Measurements from ENCODE around the gene PSMA6. TPM values are rescaled to one million over a fixed set of nuclear protein-coding genes. Genes with fewer than 3 reads are reported as not detected.

The PSMA6 gene
- total and polyA plus RNA-seq, 2 of the 8 experiments (the other 6 are each of a cell fraction or from before 2014, with no cell fraction given), result 180 to 238 TPM

GRCh38 chr14:35295845-35296161, 3.6 kb downstream of the PSMA6 start:
- H3K4me3 ChIP-seq (ENCODE audit: extremely low read depth in 1 of 4, insufficient read depth in 2 of 4, low read depth in 3 of 4, low read length in 4 of 4), result no peak overlapping the region
- no peak overlapping the region for H3K9ac ChIP-seq (replicated peaks in 1 of 4; ENCODE audit: extremely low read depth in 1 of 4, low read depth in 3 of 4, low read length in 3 of 4)
- no peaks in the 10 kb centered on the region for H3K27me3 ChIP-seq (replicated peaks in 1 of 4; ENCODE audit: control insufficient read depth in 3 of 4, extremely low read depth in 1 of 4, insufficient read depth in 3 of 4, low read length in 3 of 4)
- no peak overlapping the region for H2AK5ac ChIP-seq (ENCODE audit: low read depth, low read length)
- TF ChIP-seq JUND (IDR thresholded peaks at IDR 0.05; ENCODE audit: low read length), result no peak
- TF ChIP-seq TAF1 (IDR thresholded peaks at IDR 0.05; ENCODE audit: low read depth, low read length), result no peak
- CTCF ChIA-PET (ENCODE audit: partially characterized antibody), result interaction anchor here (0.7 to 1.3 kb wide), 2 partner anchors 10 to 22 kb away, joined by 3 to 6 read pairs; no protein-coding TSS in a partner anchor
- no peak overlapping the region for H2BK5ac ChIP-seq (ENCODE audit: low read depth, low read length)
- H4K5ac ChIP-seq (ENCODE audit: insufficient read length, low read depth, low read length), result no peak overlapping the region
- H3K4me1 ChIP-seq (replicated peaks in 1 of 4; ENCODE audit: control insufficient read depth in 3 of 4, insufficient read depth in 4 of 4, low read length in 3 of 4), result no peaks in the 10 kb centered on the region
- no peak overlapping the region for H3K27ac ChIP-seq (ENCODE audit: low read depth, low read length)
- peaks cover 6% of the 10 kb centered on the region for H3K23me2 ChIP-seq (ENCODE audit: low read depth, low read length)
- no peak overlapping the region for H2BK12ac ChIP-seq (ENCODE audit: low read depth, low read length)
- H3K79me1 ChIP-seq (ENCODE audit: low read depth, low read length), result no peaks in the 10 kb centered on the region; the same call in 1 of the 2 replicates
- H4K91ac ChIP-seq (replicated peaks; ENCODE audit: insufficient read length, low read length), result no peak overlapping the region
- H3K4me2 ChIP-seq (ENCODE audit: insufficient read depth in 1 of 2, low read depth in 2 of 2, low read length in 2 of 2), result no peak overlapping the region
- no peaks in the 10 kb centered on the region for H3K9me3 ChIP-seq (ENCODE audit: insufficient read depth in 2 of 2, low read depth in 1 of 2, low read length in 1 of 2)
- H3K56ac ChIP-seq (replicated peaks; ENCODE audit: insufficient read length, low read depth, low read length), result no peak overlapping the region
- no peak overlapping the region for H4K8ac ChIP-seq (ENCODE audit: extremely low read depth, insufficient read depth, low read length)
- POLR2A ChIA-PET (ENCODE audit: partially characterized antibody), result no interaction called here
- no peak for FAIRE-seq
- H3K4ac ChIP-seq (replicated peaks; ENCODE audit: insufficient read length, low read depth, low read length), result no peak overlapping the region
- H3K23ac ChIP-seq (ENCODE audit: insufficient read length), result no peak overlapping the region
- peaks cover 32 to 83% of the 10 kb centered on the region in 2 experiments for H3K79me2 ChIP-seq (ENCODE audit: control insufficient read depth in 1 of 2, insufficient read depth in 2 of 2, low read length in 2 of 2)
- H2BK15ac ChIP-seq (ENCODE audit: low read length), result no peak overlapping the region
- H3K36me3 ChIP-seq (ENCODE audit: control insufficient read depth in 2 of 4, insufficient read depth in 4 of 4, low read length in 3 of 4), result peaks cover 0 to 5% (median 0%) of the 10 kb centered on the region in 4 experiments; a peak in 1 of 8 replicates
- no peak overlapping the region for H3K14ac ChIP-seq (ENCODE audit: insufficient read length)
- no peak overlapping the region for H3K18ac ChIP-seq (ENCODE audit: extremely low read depth, low read length)
- WGBS, 2 experiments (ENCODE audit: extremely low coverage in 1 of 2, insufficient coverage in 1 of 2, insufficient read length in 1 of 2, insufficient replicate concordance in 2 of 2, low coverage in 1 of 2, low lambda C conversion rate in 2 of 2, missing lambda C conversion rate in 1 of 2), result 94% methylated on average over 1 of the region's 1 CpG; no CpG with 5 or more reads in 1 of the 2 experiments
- H4K20me1 ChIP-seq (replicated peaks in 1 of 2; ENCODE audit: control insufficient read depth in 1 of 2, insufficient read depth in 2 of 2, low read length in 2 of 2), result peaks cover 2% of the 10 kb centered on the region in 2 experiments
- no peak overlapping the region for H2AFZ ChIP-seq (ENCODE audit: low read length)
- DNase-seq (ENCODE audit: low read depth in 1 of 2, low spot score in 2 of 2), result no peak
- H2BK20ac ChIP-seq (ENCODE audit: low read length), result no peak overlapping the region
- H2BK120ac ChIP-seq (replicated peaks; ENCODE audit: low read depth, low read length), result no peak overlapping the region
